Astrocyte (in vitro differentiated cells and primary cell): ENCODE measurements around the gene GHDC.

ENCODE experiments used
- EZH2 ChIP-seq: IDR thresholded peaks from 2 replicates; pipeline ENCODE4 v1.6.1; 2012; ENCODE audit warnings: mild to moderate bottlenecking, low read length, inconsistent platforms; ENCODE audit not compliant: insufficient read depth
- TF ChIP-seq, protein P1 (sequence below): IDR thresholded peaks from 2 replicates; pipeline ENCODE4 v1.5.1; 2011; ENCODE audit warnings: low read depth, mild to moderate bottlenecking, inconsistent platforms, low read length, moderate library complexity; ENCODE audit not compliant: insufficient read depth

DNA sequence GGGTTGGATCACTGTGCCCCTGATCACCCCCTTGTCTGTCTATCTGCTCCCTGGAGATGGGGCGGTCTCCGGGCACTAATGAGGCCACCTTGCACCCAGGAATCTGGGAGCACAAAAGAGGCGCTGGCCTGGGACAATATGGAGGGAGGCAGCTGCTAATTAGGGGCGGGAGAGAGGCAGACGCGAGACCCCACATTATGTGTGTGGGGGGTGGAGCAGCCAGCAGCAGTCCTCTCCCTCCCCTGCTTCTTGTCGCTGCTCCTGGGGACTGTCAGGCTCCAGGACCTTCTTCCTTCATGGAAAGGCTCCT, 8.7 kb downstream of the GHDC start:
- TF ChIP-seq, protein P1, sequence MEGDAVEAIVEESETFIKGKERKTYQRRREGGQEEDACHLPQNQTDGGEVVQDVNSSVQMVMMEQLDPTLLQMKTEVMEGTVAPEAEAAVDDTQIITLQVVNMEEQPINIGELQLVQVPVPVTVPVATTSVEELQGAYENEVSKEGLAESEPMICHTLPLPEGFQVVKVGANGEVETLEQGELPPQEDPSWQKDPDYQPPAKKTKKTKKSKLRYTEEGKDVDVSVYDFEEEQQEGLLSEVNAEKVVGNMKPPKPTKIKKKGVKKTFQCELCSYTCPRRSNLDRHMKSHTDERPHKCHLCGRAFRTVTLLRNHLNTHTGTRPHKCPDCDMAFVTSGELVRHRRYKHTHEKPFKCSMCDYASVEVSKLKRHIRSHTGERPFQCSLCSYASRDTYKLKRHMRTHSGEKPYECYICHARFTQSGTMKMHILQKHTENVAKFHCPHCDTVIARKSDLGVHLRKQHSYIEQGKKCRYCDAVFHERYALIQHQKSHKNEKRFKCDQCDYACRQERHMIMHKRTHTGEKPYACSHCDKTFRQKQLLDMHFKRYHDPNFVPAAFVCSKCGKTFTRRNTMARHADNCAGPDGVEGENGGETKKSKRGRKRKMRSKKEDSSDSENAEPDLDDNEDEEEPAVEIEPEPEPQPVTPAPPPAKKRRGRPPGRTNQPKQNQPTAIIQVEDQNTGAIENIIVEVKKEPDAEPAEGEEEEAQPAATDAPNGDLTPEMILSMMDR = no peak
- TF ChIP-seq EZH2 = no peak
